Measurements from ENCODE around the gene NCK2.

- no peak for TF ChIP-seq CTCF (IDR thresholded peaks at IDR 0.05)
- no peak for TF ChIP-seq POLR2A (IDR thresholded peaks at IDR 0.05)
These were observed 31.8 kb downstream of the NCK2 start for GRCh38 chr2:105776560-105776928.

All from vagina (tissue), 2 donors.